GM21529 (cell line): ENCODE data around the gene GTF2H4.

Experiments
- ATAC-seq: cut with Tn5 transposase; IDR thresholded peaks from one replicate; pipeline ENCODE4 v1.9.1; 2021; ENCODE audit not compliant: unreplicated experiment

Gene GTF2H4

GRCh38 chr6:30951907-30952469, 44.0 kb downstream of the GTF2H4 start:
- no peak for ATAC-seq

GRCh38 chr6:30954631-30955366, 46.8 kb downstream of the GTF2H4 start:
- no peak for ATAC-seq

- peak; percentile 79 for ATAC-seq
Observed at GRCh38 chr6:30955367-30956042, 47.5 kb downstream of the GTF2H4 start.

GRCh38 chr6:30957716-30958115, 49.7 kb downstream of the GTF2H4 start:
- ATAC-seq, result no peak

- no peak for ATAC-seq
Observed at GRCh38 chr6:30960907-30961673, 53.1 kb downstream of the GTF2H4 start.

- ATAC-seq, result no peak
Observed at GRCh38 chr6:30962716-30963115, 54.7 kb downstream of the GTF2H4 start.

GRCh38 chr6:30963641-30964040, 55.6 kb downstream of the GTF2H4 start:
- ATAC-seq, result no peak
